GM18511 (cell line): ENCODE results near the gene DCP2.
"Not testable (repeated sequence)": the region's sequence is repeated elsewhere in the genome, so short reads cannot be mapped to it uniquely, and the experiment has no call there.

ENCODE experiments used
- ATAC-seq: cut with Tn5 transposase; IDR thresholded peaks from one replicate; pipeline ENCODE4 v1.9.1; 2021; ENCODE audit warnings: mild to moderate bottlenecking, moderate library complexity; ENCODE audit not compliant: unreplicated experiment

DCP2 gene

GRCh38 chr5:112976432-112977309, at the start of gene DCP2:
TSS of gene DCP2 (plus strand) at chr5:112976798. CDS start at chr5:112976934, 136 bp downstream.
- ATAC-seq: peak; percentile 97

- ATAC-seq: peak; percentile 79
These were observed 47.1 kb upstream of the DCP2 start for GRCh38 chr5:112929336-112930081.

GRCh38 chr5:112930082-112930344, 46.6 kb upstream of the DCP2 start:
- peak; percentile 52 for ATAC-seq

- no peak for ATAC-seq
These were observed 45.1 kb upstream of the DCP2 start for GRCh38 chr5:112931473-112931872.

GRCh38 chr5:112933105-112933504, 43.5 kb upstream of the DCP2 start:
- ATAC-seq: no peak

GRCh38 chr5:112933651-112934365, 42.8 kb upstream of the DCP2 start:
- no peak for ATAC-seq

- no peak for ATAC-seq
These were observed 42.3 kb upstream of the DCP2 start for GRCh38 chr5:112934366-112934663.

- ATAC-seq: no peak
These were observed 40.9 kb upstream of the DCP2 start for GRCh38 chr5:112935675-112936074.

GRCh38 chr5:112938286-112938685, 38.3 kb upstream of the DCP2 start:
- no peak for ATAC-seq

- no peak for ATAC-seq
These were observed 35.9 kb upstream of the DCP2 start for GRCh38 chr5:112940670-112941069.

GRCh38 chr5:112948458-112948857, 28.1 kb upstream of the DCP2 start:
- ATAC-seq: no peak

- ATAC-seq: peak; percentile 93
These were observed 25.4 kb upstream of the DCP2 start for GRCh38 chr5:112951124-112951702.

GRCh38 chr5:112956606-112957005, 20.0 kb upstream of the DCP2 start:
- no peak for ATAC-seq

GRCh38 chr5:112957036-112957808, 19.4 kb upstream of the DCP2 start:
- no peak for ATAC-seq

- peak; percentile 95 for ATAC-seq
These were observed 18.2 kb upstream of the DCP2 start for GRCh38 chr5:112958093-112959088.

- ATAC-seq: not testable (repeated sequence)
These were observed 16.7 kb upstream of the DCP2 start for GRCh38 chr5:112959872-112960271.

- no peak for ATAC-seq
These were observed 16.3 kb upstream of the DCP2 start for GRCh38 chr5:112960315-112960714.

- ATAC-seq: no peak
These were observed 15.6 kb upstream of the DCP2 start for GRCh38 chr5:112960863-112961504.

- ATAC-seq: not testable (repeated sequence)
These were observed 13.2 kb upstream of the DCP2 start for GRCh38 chr5:112963374-112963733.
